ENCODE measurements around the gene RUNX1. TPM values are rescaled to one million over a fixed set of nuclear protein-coding genes. Genes with fewer than 3 reads are reported as not detected.

The RUNX1 gene
- total RNA-seq, 4 donors from 2014 or later, result 3.9 to 14.5 (median 5.8) TPM

DNA sequence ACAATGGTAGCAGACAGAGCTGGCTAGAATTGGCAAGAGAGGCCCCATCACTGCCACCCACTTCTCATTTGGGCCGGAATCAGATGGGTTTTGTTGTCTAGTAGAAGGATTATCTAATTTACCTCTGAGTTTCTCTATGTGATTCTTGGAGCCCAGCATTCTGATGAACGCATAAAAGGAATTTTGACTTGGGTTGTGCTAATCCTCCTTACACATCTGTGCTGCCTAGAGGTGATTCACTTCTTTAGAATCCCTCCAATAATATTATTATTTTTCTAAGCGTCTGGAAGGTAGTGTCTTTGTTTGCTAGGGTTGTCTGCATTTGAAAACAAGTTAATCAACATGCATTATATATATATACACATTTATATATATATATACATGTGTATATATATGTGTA lies 118.1 kb downstream of the RUNX1 start:
- WGBS, 2 donors (ENCODE audit: low coverage in 1 of 2), result 39 to 56% methylated on average over 2 to 3 of the region's 3 CpGs
- peaks cover 30% of the 10 kb centered on the region for H3K27me3 ChIP-seq
- ATAC-seq, result no peak
- no peak overlapping the region for H3K27ac ChIP-seq
- H3K9me3 ChIP-seq, result no peaks in the 10 kb centered on the region
- no peaks in the 10 kb centered on the region for H3K36me3 ChIP-seq
- TF ChIP-seq EP300 (IDR thresholded peaks at IDR 0.05) (no peak), POLR2A (IDR thresholded peaks at IDR 0.05) (no peak), POLR2AphosphoS5 (IDR thresholded peaks at IDR 0.05) (no peak)
- TF ChIP-seq, protein P1, sequence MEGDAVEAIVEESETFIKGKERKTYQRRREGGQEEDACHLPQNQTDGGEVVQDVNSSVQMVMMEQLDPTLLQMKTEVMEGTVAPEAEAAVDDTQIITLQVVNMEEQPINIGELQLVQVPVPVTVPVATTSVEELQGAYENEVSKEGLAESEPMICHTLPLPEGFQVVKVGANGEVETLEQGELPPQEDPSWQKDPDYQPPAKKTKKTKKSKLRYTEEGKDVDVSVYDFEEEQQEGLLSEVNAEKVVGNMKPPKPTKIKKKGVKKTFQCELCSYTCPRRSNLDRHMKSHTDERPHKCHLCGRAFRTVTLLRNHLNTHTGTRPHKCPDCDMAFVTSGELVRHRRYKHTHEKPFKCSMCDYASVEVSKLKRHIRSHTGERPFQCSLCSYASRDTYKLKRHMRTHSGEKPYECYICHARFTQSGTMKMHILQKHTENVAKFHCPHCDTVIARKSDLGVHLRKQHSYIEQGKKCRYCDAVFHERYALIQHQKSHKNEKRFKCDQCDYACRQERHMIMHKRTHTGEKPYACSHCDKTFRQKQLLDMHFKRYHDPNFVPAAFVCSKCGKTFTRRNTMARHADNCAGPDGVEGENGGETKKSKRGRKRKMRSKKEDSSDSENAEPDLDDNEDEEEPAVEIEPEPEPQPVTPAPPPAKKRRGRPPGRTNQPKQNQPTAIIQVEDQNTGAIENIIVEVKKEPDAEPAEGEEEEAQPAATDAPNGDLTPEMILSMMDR (IDR thresholded peaks at IDR 0.05), result no peak
- H3K4me1 ChIP-seq, result no peaks in the 10 kb centered on the region
- no peak overlapping the region for H3K4me3 ChIP-seq

DNA sequence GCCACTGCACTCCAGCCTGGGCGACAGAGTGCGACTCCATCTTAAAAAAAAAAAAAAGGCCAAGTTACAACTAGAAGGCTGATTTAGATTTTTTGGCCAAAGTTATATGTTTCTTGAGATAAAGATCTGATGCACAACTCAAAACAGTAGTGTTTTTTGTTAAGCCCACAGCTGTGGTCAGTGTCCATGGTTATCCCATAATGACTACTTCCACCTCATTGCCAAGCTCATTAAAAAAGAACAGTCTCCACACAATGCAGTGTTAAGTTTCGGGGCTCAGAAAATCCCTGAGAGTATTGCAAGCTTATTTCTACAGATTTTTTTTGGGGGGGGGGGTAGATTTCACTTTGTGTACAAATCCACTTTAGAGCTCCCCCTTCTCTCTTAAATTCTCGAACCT lies 120.5 kb downstream of the RUNX1 start:
- no peak overlapping the region for H3K4me3 ChIP-seq
- H3K27me3 ChIP-seq, result peaks cover 22% of the 10 kb centered on the region
- no peaks in the 10 kb centered on the region for H3K4me1 ChIP-seq
- no peak for TF ChIP-seq POLR2AphosphoS5 (IDR thresholded peaks at IDR 0.05)
- TF ChIP-seq EP300 (IDR thresholded peaks at IDR 0.05), result no peak
- no peak for TF ChIP-seq POLR2A (IDR thresholded peaks at IDR 0.05)
- TF ChIP-seq, protein P1 (IDR thresholded peaks at IDR 0.05), result no peak
- no peaks in the 10 kb centered on the region for H3K9me3 ChIP-seq
- WGBS, 2 donors (ENCODE audit: low coverage in 1 of 2), result 79 to 86% methylated on average over 2 to 4 of the region's 4 CpGs
- ATAC-seq, result no peak
- H3K27ac ChIP-seq, result no peak overlapping the region
- H3K36me3 ChIP-seq, result no peaks in the 10 kb centered on the region

DNA sequence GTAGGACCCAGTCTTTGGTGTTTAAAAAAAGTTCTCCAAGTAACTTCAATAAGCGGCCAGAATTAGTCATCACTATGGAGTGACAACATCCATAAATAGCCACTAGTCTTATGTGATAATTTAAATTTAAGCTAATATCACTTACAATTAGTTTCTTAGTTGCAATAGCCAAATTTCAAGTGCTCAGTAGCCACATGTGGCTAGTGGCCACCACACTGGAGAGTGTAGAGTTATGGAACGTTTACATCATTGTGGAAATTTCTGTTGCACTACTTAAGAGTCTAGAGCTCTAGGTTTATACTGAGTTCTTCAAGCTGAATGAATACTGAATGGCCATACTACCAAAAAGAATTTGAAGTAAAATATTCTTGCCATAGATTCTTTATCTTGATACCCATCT lies 121.1 kb downstream of the RUNX1 start:
- TF ChIP-seq, protein P1 (IDR thresholded peaks at IDR 0.05), result no peak
- TF ChIP-seq POLR2A (IDR thresholded peaks at IDR 0.05) (no peak), POLR2AphosphoS5 (IDR thresholded peaks at IDR 0.05) (no peak)
- 64 to 78% methylated on average over 2 of the region's 2 CpGs for WGBS, 2 donors (ENCODE audit: low coverage in 1 of 2)
- Histone ChIP-seq H3K36me3 (no peaks in the 10 kb centered on the region), H3K9me3 (no peaks in the 10 kb centered on the region), H3K27me3 (peaks cover 18% of the 10 kb centered on the region), H3K4me1 (no peaks in the 10 kb centered on the region), H3K27ac (no peak overlapping the region), H3K4me3 (no peak overlapping the region)
- ATAC-seq, result no peak

DNA sequence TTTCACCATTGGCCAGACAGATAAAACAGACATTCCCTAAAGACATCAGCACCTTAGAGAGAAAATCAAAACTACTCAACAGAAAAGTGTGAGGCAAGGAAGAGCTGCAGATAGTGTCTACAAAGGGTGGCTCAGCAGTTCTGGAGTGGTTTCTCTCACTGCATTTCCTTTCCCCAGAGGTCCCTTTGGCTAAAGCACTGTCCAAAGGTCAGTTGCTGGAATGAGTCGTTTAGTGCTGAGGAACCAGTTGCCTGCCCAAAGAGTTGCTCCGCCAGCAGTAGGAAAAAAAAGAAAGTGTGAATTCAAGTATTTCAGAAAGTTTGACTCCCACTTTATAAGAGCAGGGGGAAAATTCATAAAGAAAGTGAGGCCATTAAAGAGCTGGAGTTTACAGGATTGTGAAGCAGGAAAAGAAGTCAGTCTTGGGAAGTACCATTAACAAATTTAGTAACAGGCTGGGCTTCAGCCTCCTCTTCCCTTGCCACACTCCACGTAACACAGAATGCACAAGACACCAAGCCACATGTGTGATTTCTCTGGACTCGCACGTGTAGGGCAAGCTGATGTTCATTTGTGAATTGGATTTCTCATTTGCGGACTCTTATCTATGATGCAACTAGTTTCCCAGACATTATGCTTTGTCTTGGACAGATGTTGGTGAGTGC lies 122.2 kb downstream of the RUNX1 start:
- H3K9me3 ChIP-seq, result no peaks in the 10 kb centered on the region
- H3K4me3 ChIP-seq, result no peak overlapping the region
- peaks cover 18% of the 10 kb centered on the region for H3K27me3 ChIP-seq
- H3K4me1 ChIP-seq, result no peaks in the 10 kb centered on the region
- WGBS, 2 donors (ENCODE audit: low coverage in 1 of 2), result 52 to 69% methylated on average over 4 to 6 of the region's 6 CpGs
- H3K27ac ChIP-seq, result no peak overlapping the region
- no peak for ATAC-seq
- no peaks in the 10 kb centered on the region for H3K36me3 ChIP-seq
- TF ChIP-seq EP300 (IDR thresholded peaks at IDR 0.05) (no peak), POLR2AphosphoS5 (IDR thresholded peaks at IDR 0.05) (no peak), POLR2A (IDR thresholded peaks at IDR 0.05) (no peak)
- TF ChIP-seq, protein P1 (IDR thresholded peaks at IDR 0.05), result no peak

DNA sequence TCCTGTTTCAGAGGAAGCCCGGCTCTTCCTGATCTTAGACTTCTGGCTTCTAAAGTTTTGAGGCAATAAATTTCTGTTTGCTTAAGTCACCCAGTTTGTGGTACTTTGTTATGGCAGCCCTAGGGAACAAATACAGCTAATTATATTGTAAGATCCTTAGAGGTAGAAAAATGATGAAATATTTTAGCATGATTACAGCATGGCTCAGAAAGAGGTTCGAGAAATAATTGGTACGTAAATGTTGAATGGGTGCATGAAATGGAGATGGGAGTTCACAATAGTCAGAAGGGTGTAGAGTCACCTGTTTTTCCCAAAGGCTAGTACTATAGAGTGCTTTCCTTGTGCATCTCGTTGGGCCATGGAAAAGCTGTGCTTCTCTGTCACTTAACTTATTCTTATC lies 123.5 kb downstream of the RUNX1 start:
- H3K27ac ChIP-seq, result no peak overlapping the region
- no peak overlapping the region for H3K4me3 ChIP-seq
- H3K4me1 ChIP-seq, result no peaks in the 10 kb centered on the region
- TF ChIP-seq, protein P1 (IDR thresholded peaks at IDR 0.05), result no peak
- no peak for TF ChIP-seq POLR2AphosphoS5 (IDR thresholded peaks at IDR 0.05)
- TF ChIP-seq POLR2A (IDR thresholded peaks at IDR 0.05), result no peak
- TF ChIP-seq EP300 (IDR thresholded peaks at IDR 0.05), result no peak
- no peaks in the 10 kb centered on the region for H3K9me3 ChIP-seq
- H3K36me3 ChIP-seq, result no peaks in the 10 kb centered on the region
- no peak for ATAC-seq
- peaks cover 13% of the 10 kb centered on the region for H3K27me3 ChIP-seq
- WGBS, 2 donors (ENCODE audit: low coverage in 1 of 2), result 87 to 88% methylated on average over 4 of the region's 4 CpGs
